Hepatocyte (in vitro differentiated cells): ENCODE results near the gene STAT1. TPM values are rescaled to one million over a fixed set of nuclear protein-coding genes. Genes with fewer than 3 reads are reported as not detected.

Source experiments
- DNase-seq: peaks from one replicate; pipeline ENCODE4 v3.0.0-alpha.2; 2016; ENCODE audit warnings: low spot score
- H2AFZ ChIP-seq: fragments of 200-600 bp; sonication (generic); 2 replicates; pipeline ENCODE4 v1.6.0; 2016; ENCODE audit warnings: antibody characterized with exemption, mild to moderate bottlenecking
- H3K27ac ChIP-seq: fragments of 200-600 bp; sonication (generic); 2 replicates; pipeline ENCODE4 v1.5.1; 2016; ENCODE audit warnings: mild to moderate bottlenecking
- H3K27me3 ChIP-seq: fragments of 200-600 bp; sonication (generic); 2 replicates; pipeline ENCODE4 v1.6.1; 2016
- H3K36me3 ChIP-seq: fragments of 200-600 bp; sonication (generic); replicated peaks from 2 replicates; pipeline ENCODE4 v1.5.1; 2016; ENCODE audit warnings: low read depth; ENCODE audit not compliant: insufficient read depth
- H3K4me1 ChIP-seq: fragments of 200-600 bp; sonication (generic); 2 replicates; pipeline ENCODE4 v1.5.1; 2016; ENCODE audit warnings: mild to moderate bottlenecking, moderate library complexity; ENCODE audit not compliant: insufficient read depth
- H3K4me2 ChIP-seq: fragments of 200-600 bp; sonication (generic); 2 replicates; pipeline ENCODE4 v1.6.0; 2016
- H3K4me3 ChIP-seq: fragments of 200-600 bp; sonication (generic); 2 replicates; pipeline ENCODE4 v1.5.1; 2016; ENCODE audit warnings: mild to moderate bottlenecking
- H3K79me2 ChIP-seq: fragments of 200-600 bp; sonication (generic); 2 replicates; pipeline ENCODE4 v1.6.0; 2017; ENCODE audit warnings: mild to moderate bottlenecking
- H3K9me2 ChIP-seq: fragments of 200-600 bp; sonication (generic); replicated peaks from 2 replicates; pipeline ENCODE4 v1.6.0; 2017; ENCODE audit warnings: mild to moderate bottlenecking; ENCODE audit not compliant: insufficient read depth
- H3K9me3 ChIP-seq: fragments of 200-600 bp; sonication (generic); 2 replicates; pipeline ENCODE4 v1.5.1; 2016; ENCODE audit warnings: low read depth, mild to moderate bottlenecking
- H4K20me1 ChIP-seq: fragments of 200-600 bp; sonication (generic); 2 replicates; pipeline ENCODE4 v1.6.0; 2016; ENCODE audit warnings: mild to moderate bottlenecking; ENCODE audit not compliant: insufficient read depth, poor library complexity, severe bottlenecking
- CTCF ChIP-seq: fragments of 200-600 bp; sonication (generic); IDR thresholded peaks from 2 replicates; pipeline ENCODE4 v1.5.1; 2016; ENCODE audit warnings: antibody characterized with exemption, mild to moderate bottlenecking; ENCODE audit not compliant: poor library complexity
- EZH2 ChIP-seq: fragments of 200-600 bp; sonication (generic); IDR thresholded peaks from 2 replicates; pipeline ENCODE4 v1.6.1; 2016; ENCODE audit warnings: antibody characterized with exemption, mild to moderate bottlenecking, borderline replicate concordance
- EZH2phosphoT487 ChIP-seq: fragments of 200-600 bp; sonication (generic); IDR thresholded peaks from one replicate; pipeline ENCODE4 v1.6.1; 2018; ENCODE audit warnings: antibody characterized with exemption, mild to moderate bottlenecking, low read depth, moderate library complexity; ENCODE audit not compliant: unreplicated experiment, severe bottlenecking
- WGBS: methylation state at CpG from one replicate; pipeline ENCODE4 v1.1.6; 2016; ENCODE audit warnings: low lambda C conversion rate; ENCODE audit errors: missing lambda C conversion rate; 5-methylcytosine and 5-hydroxymethylcytosine counted together
- polyA plus RNA-seq: library from polyadenylated mRNA; unstranded; fragments of >200 nt; fragmentation: Nextera tagmentation; extraction: Ambion mirVana; gene quantifications from 2 replicates; pipeline ENCODE4 v1.2.1, GENCODE V29; 2016
- total RNA-seq: library from RNA; depleted of rRNA; stranded (reverse); fragments of >200 nt; gene quantifications from 2 replicates; pipeline ENCODE4 v1.2.3, GENCODE V29; 2014

Gene STAT1
- total and polyA plus RNA-seq, 2 experiments from 2014 or later, result 53.3 to 124 TPM

DNA sequence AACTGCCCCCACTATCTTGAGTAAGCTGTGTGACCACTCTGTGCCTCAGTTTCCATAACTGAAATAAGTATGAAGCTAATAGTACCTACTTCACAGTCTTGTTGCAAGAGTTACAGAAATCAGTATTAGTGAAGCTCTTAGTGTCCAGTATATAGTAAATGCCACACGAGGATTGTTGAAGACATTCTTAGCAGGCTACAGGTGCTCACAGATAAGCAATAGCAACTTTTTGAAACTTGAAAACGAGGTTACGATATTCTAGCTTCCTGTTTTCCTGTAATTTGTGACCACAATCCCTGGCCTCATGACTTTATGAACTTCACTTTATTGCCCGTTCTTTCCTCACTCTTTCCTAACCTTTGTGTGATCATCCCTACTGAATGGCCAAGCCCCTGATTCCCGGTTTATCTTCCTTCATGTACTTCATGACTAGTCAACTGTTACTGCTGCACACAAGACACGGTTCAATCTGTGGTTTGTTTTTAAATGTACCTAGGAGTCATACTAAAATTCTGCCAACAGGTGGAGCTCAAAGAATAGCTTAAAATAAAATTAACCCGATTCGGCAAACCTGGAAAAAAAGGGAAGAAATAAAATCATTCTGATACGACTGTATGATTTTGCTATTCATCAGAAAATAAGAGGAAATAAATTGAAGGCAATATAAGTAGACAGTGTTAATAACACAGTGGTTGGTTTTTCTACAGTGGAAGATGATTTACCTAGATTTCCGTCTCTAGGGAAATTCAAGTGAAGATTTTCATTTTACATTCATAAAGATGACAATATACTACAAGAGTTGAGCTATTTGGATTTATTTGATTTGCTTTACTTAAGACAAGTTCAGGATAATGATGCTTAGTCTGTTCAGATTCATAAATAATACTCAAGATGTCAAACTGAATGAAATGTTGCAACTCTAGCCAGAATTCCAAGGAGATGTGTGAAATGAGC, 38.1 kb upstream of the STAT1 start:
- no peak overlapping the region for H3K4me2 ChIP-seq
- WGBS, result 35% methylated on average over 10 of the region's 10 CpGs

GRCh38 chr2:191051177-191051576, 37.2 kb upstream of the STAT1 start:
- Histone ChIP-seq H3K9me2 (no peaks in the 10 kb centered on the region), H3K4me2 (no peak overlapping the region), H3K4me1 (peaks cover 17% of the 10 kb centered on the region), H3K27ac (no peak overlapping the region), H3K4me3 (no peak overlapping the region), H3K9me3 (no peaks in the 10 kb centered on the region), H3K27me3 (no peaks in the 10 kb centered on the region), H2AFZ (no peak overlapping the region), H3K79me2 (no peaks in the 10 kb centered on the region), H3K36me3 (no peaks in the 10 kb centered on the region), H4K20me1 (no peaks in the 10 kb centered on the region)
- TF ChIP-seq EZH2phosphoT487 (no peak), CTCF (no peak), EZH2 (no peak)
- no peak for DNase-seq
- 76% methylated on average over 3 of the region's 3 CpGs for WGBS

More for the DNA sequence above, 38.1 kb upstream of the STAT1 start:
- no peaks in the 10 kb centered on the region for H3K79me2 ChIP-seq
- H3K27ac ChIP-seq, result no peak overlapping the region
- no peaks in the 10 kb centered on the region for H3K27me3 ChIP-seq
- peaks cover 17% of the 10 kb centered on the region for H3K4me1 ChIP-seq
- no peaks in the 10 kb centered on the region for H4K20me1 ChIP-seq
- peak; percentile 69 for DNase-seq
- H3K9me2 ChIP-seq, result no peaks in the 10 kb centered on the region
- no peak overlapping the region for H2AFZ ChIP-seq
- H3K36me3 ChIP-seq, result no peaks in the 10 kb centered on the region
- no peak for TF ChIP-seq EZH2phosphoT487
- no peak for TF ChIP-seq EZH2
- peak; percentile 74 for TF ChIP-seq CTCF
- no peaks in the 10 kb centered on the region for H3K9me3 ChIP-seq
- no peak overlapping the region for H3K4me3 ChIP-seq

DNA sequence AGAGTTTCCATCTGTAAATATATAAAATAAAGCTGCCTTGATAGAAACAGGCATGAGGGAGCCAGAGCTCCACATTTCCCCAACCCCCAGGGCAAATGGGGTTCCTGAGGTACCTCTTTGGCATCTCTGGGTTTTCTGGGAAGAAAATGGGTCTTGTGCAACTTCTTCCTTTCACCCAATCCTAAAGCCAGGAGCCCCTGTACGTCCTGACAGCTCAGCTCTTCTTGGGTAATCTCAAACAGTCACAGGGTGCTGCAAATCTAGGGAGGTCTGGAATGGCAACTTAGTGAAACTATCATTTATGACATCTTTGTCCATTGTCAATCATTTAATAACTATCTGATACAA, 36.6 kb upstream of the STAT1 start:
- WGBS, result 32% methylated on average over 1 of the region's 1 CpG
- peak overlapping the region; percentile 15 for H3K4me2 ChIP-seq
- H3K36me3 ChIP-seq, result no peaks in the 10 kb centered on the region
- peak overlapping the region; percentile 1 for H3K27ac ChIP-seq
- peaks cover 17% of the 10 kb centered on the region for H3K4me1 ChIP-seq
- H4K20me1 ChIP-seq, result no peaks in the 10 kb centered on the region
- no peak overlapping the region for H3K4me3 ChIP-seq
- no peaks in the 10 kb centered on the region for H3K9me3 ChIP-seq
- DNase-seq, result peak; percentile 19
- no peaks in the 10 kb centered on the region for H3K9me2 ChIP-seq
- no peak overlapping the region for H2AFZ ChIP-seq
- TF ChIP-seq EZH2, result no peak
- no peak for TF ChIP-seq EZH2phosphoT487
- no peak for TF ChIP-seq CTCF
- H3K27me3 ChIP-seq, result no peaks in the 10 kb centered on the region
- H3K79me2 ChIP-seq, result no peaks in the 10 kb centered on the region
